HCT116 (cell line): ENCODE measurements around the gene OR6X1. TPM values are rescaled to one million over a fixed set of nuclear protein-coding genes. Genes with fewer than 3 reads are reported as not detected.

ENCODE experiments used
- ATAC-seq: fragments of 200-7000 bp; cut with Tn5 transposase; 2 replicates; pipeline ENCODE4 v1.9.1; 2020; ENCODE audit warnings: mild to moderate bottlenecking, moderate library complexity
- BruUV-seq: library from RNA; stranded (reverse); fragments of 400-500 nt; replicated peaks from 2 replicates; lab custom pipeline; 2021; lab: Mats Ljungman, UMichigan
- CTCF ChIA-PET: fragments of 300-600 bp; sonication (Branson Sonifier 250); formaldehyde crosslinking; loops from one replicate; lab custom pipeline; 2021; ENCODE audit warnings: antibody characterized with exemption; lab: Charles Lee
- POLR2A ChIA-PET: fragments of 300-600, 350-600 bp; sonication (Branson Sonifier 250); formaldehyde crosslinking; loops from one replicate; lab custom pipeline; 2021; ENCODE audit warnings: antibody characterized with exemption; lab: Charles Lee
- RAD21 ChIA-PET, 2 experiments: fragments of 300-600 bp; sonication (Branson Sonifier 250); formaldehyde crosslinking; loops; one replicate each; lab custom pipeline; 2023; ENCODE audit warnings: low total read pairs in 2 of 2; ENCODE audit not compliant: uncharacterized antibody in 2 of 2, unreplicated experiment in 2 of 2, low non-redundant PET in 1 of 2; lab: Charles Lee
- DNase-seq: peaks from one replicate; pipeline ENCODE4 v3.0.0-alpha.2; 2010; ENCODE audit warnings: low read depth, low spot score
- H2AFZ ChIP-seq: fragments of 200-600 bp; shearing (Covaris generic), sonication (generic); 2 replicates; pipeline ENCODE4 v1.6.1; 2017; ENCODE audit warnings: low read depth, mixed run types, mixed read lengths, antibody characterized with exemption, low read length; ENCODE audit not compliant: poor library complexity, severe bottlenecking
- H3K27ac ChIP-seq: 2 replicates; pipeline ENCODE4 v1.5.1; 2012; ENCODE audit warnings: low read depth, low read length
- H3K27me3 ChIP-seq: fragments of 200-600 bp; sonication (generic); 2 replicates; pipeline ENCODE4 v1.6.1; 2016; ENCODE audit warnings: mixed run types, low read length, mixed read lengths; ENCODE audit not compliant: insufficient read depth
- H3K36me3 ChIP-seq, 2 experiments: fragments of 200-500 bp in 1 of 2; fragments of 200-600 bp in 1 of 2; sonication (Bioruptor generic) in 1 of 2; sonication (generic) in 1 of 2; 2 replicates each; pipeline versions ENCODE4 v1.5.1 to v1.6.1; 2014 to 2016; ENCODE audit warnings: low read length in 2 of 2, inconsistent platforms in 1 of 2, mixed read lengths in 1 of 2, mixed run types in 1 of 2; ENCODE audit not compliant: insufficient read depth in 2 of 2, control insufficient read depth in 1 of 2
- H3K4me1 ChIP-seq, 2 experiments: fragments of 200-600 bp in 1 of 2; sonication (generic) in 1 of 2; 2 replicates each; pipeline versions ENCODE4 v1.5.1 to v1.6.1; 2012 to 2017; ENCODE audit warnings: low read length in 2 of 2, inconsistent platforms in 1 of 2, mild to moderate bottlenecking in 1 of 2, mixed read lengths in 1 of 2, mixed run types in 1 of 2, moderate library complexity in 1 of 2; ENCODE audit not compliant: insufficient read depth in 2 of 2, control insufficient read depth in 1 of 2
- H3K4me2 ChIP-seq: fragments of 200-600 bp; sonication (generic); 2 replicates; pipeline ENCODE4 v1.6.1; 2017; ENCODE audit warnings: mixed run types, low read length, mixed read lengths
- H3K4me3 ChIP-seq, 2 experiments: fragments of 200-600 bp in 1 of 2; sonication (generic) in 1 of 2; replicated peaks in 1 of 2; 2 replicates each; pipeline ENCODE4 v1.5.1; 2011 to 2016; ENCODE audit warnings: low read length in 2 of 2, control low read depth in 1 of 2, low read depth in 1 of 2, mild to moderate bottlenecking in 1 of 2, mixed read lengths in 1 of 2, mixed run types in 1 of 2
- H3K79me2 ChIP-seq: fragments of 200-600 bp; sonication (generic); 2 replicates; pipeline ENCODE4 v1.6.1; 2017; ENCODE audit warnings: mild to moderate bottlenecking, mixed run types, low read length, moderate library complexity, mixed read lengths; ENCODE audit not compliant: insufficient read depth
- H3K9ac ChIP-seq: fragments of 200-600 bp; sonication (generic); 2 replicates; pipeline ENCODE4 v1.6.1; 2016; ENCODE audit warnings: low read length, mixed read lengths
- H3K9me2 ChIP-seq: fragments of 200-600 bp; sonication (generic), shearing (Covaris generic); 2 replicates; pipeline ENCODE4 v1.6.1; 2017; ENCODE audit warnings: mixed run types, mild to moderate bottlenecking, moderate library complexity; ENCODE audit not compliant: insufficient read depth
- H3K9me3 ChIP-seq, 2 experiments: fragments of 200-500 bp in 1 of 2; fragments of 200-600 bp in 1 of 2; sonication (Bioruptor generic) in 1 of 2; sonication (generic) in 1 of 2; 2 replicates each; pipeline ENCODE4 v1.6.1; 2014 to 2017; ENCODE audit warnings: low read length in 2 of 2, mixed read lengths in 2 of 2, inconsistent platforms in 1 of 2, low read depth in 1 of 2, mild to moderate bottlenecking in 1 of 2, mixed run types in 1 of 2, moderate library complexity in 1 of 2; ENCODE audit not compliant: control insufficient read depth in 1 of 2, insufficient read depth in 1 of 2
- H4K20me1 ChIP-seq: fragments of 200-600 bp; sonication (generic), shearing (Covaris generic); 2 replicates; pipeline ENCODE4 v1.6.1; 2017; ENCODE audit warnings: mixed run types, mild to moderate bottlenecking, moderate library complexity; ENCODE audit not compliant: insufficient read depth
- ATF3 ChIP-seq: IDR thresholded peaks from 2 replicates; pipeline ENCODE4 v1.6.1; 2012
- CBX3 ChIP-seq: IDR thresholded peaks from 2 replicates; pipeline ENCODE4 v1.6.1; 2012; ENCODE audit warnings: low read depth
- EGR1 ChIP-seq: IDR thresholded peaks from 2 replicates; pipeline ENCODE4 v1.6.1; 2012; ENCODE audit warnings: low read depth
- ELF1 ChIP-seq: IDR thresholded peaks from 2 replicates; pipeline ENCODE4 v1.6.1; 2012; ENCODE audit warnings: low read depth, borderline replicate concordance
- EZH2phosphoT487 ChIP-seq: fragments of 200-600 bp; IDR thresholded peaks from 2 replicates; pipeline ENCODE4 v1.6.1; 2018; ENCODE audit warnings: antibody characterized with exemption, borderline replicate concordance
- FOSL1 ChIP-seq: IDR thresholded peaks from 2 replicates; pipeline ENCODE4 v1.6.1; 2012; ENCODE audit warnings: low read depth
- JUND ChIP-seq: IDR thresholded peaks from 2 replicates; pipeline ENCODE4 v1.6.1; 2012
- MAX ChIP-seq: IDR thresholded peaks from 2 replicates; pipeline ENCODE4 v1.6.1; 2012
- POLR2AphosphoS5 ChIP-seq: IDR thresholded peaks from 2 replicates; pipeline ENCODE4 v1.6.1; 2011; ENCODE audit warnings: mild to moderate bottlenecking, low read depth, low read length, moderate library complexity
- RAD21 ChIP-seq: IDR thresholded peaks from 2 replicates; pipeline ENCODE4 v1.6.1; 2012; ENCODE audit warnings: low read depth, mild to moderate bottlenecking
- SIN3A ChIP-seq: IDR thresholded peaks from 2 replicates; pipeline ENCODE4 v1.6.1; 2012; ENCODE audit warnings: low read depth
- SP1 ChIP-seq: IDR thresholded peaks from 2 replicates; pipeline ENCODE4 v1.6.1; 2012; ENCODE audit warnings: low read depth
- SRF ChIP-seq: IDR thresholded peaks from 2 replicates; pipeline ENCODE4 v1.6.1; 2012; ENCODE audit warnings: low read depth
- TCF7L2 ChIP-seq: IDR thresholded peaks from 2 replicates; pipeline ENCODE4 v1.7.0; 2011; ENCODE audit warnings: borderline replicate concordance, inconsistent platforms; ENCODE audit not compliant: insufficient read depth, insufficient read length; ENCODE audit errors: extremely low read depth
- YY1 ChIP-seq: IDR thresholded peaks from 2 replicates; pipeline ENCODE4 v1.6.1; 2011; ENCODE audit warnings: low read length, low read depth, moderate library complexity, mild to moderate bottlenecking; ENCODE audit not compliant: insufficient replicate concordance; ENCODE audit errors: extremely low read depth
- ZBTB33 ChIP-seq: IDR thresholded peaks from 2 replicates; pipeline ENCODE4 v1.6.1; 2011; ENCODE audit warnings: mild to moderate bottlenecking, low read length, moderate library complexity; ENCODE audit not compliant: insufficient replicate concordance; ENCODE audit errors: extremely low read depth
- ZFX ChIP-seq: fragments of 450-650 bp; IDR thresholded peaks from 2 replicates; pipeline ENCODE4 v1.6.1; 2017
- ZNF274 ChIP-seq: fragments of 200-500 bp; sonication (Bioruptor generic); IDR thresholded peaks from 2 replicates; pipeline ENCODE4 v1.6.1; 2014; ENCODE audit warnings: mild to moderate bottlenecking, low read depth, low read length, inconsistent platforms
- intact Hi-C: fragments of 100-400 bp; cut with micrococcal nuclease; formaldehyde crosslinking; loops from 2 replicates; pipeline ENCODE4 v1.10.0; 2022
- total RNA-seq: library from RNA; stranded (reverse); gene quantifications from one replicate; pipeline ENCODE4 v1.2.1, GENCODE V29; 2021; ENCODE audit not compliant: unreplicated experiment

Gene OR6X1
- total RNA-seq, 1 experiment from 2014 or later, result not detected

GRCh38 chr11:123718469-123718868 is 35.8 kb downstream of the OR6X1 start:
- TF ChIP-seq JUND, result no peak
- TF ChIP-seq TCF7L2, result no peak
- TF ChIP-seq POLR2AphosphoS5, result no peak
- TF ChIP-seq SRF, result no peak
- TF ChIP-seq MAX, result no peak
- TF ChIP-seq EZH2phosphoT487, result no peak
- no peak for TF ChIP-seq ELF1
- no peak for TF ChIP-seq FOSL1
- TF ChIP-seq RAD21, result no peak
- TF ChIP-seq ZFX, result no peak
- no peak for TF ChIP-seq SP1
- TF ChIP-seq ZNF274, result no peak
- Histone ChIP-seq H3K36me3 (no peaks in the 10 kb centered on the region), H3K79me2 (no peaks in the 10 kb centered on the region), H3K9ac (no peak overlapping the region), H4K20me1 (no peaks in the 10 kb centered on the region), H3K9me2 (no peaks in the 10 kb centered on the region), H3K4me1 (no peaks in the 10 kb centered on the region), H3K27ac (no peak overlapping the region), H3K27me3 (peaks cover 34% of the 10 kb centered on the region), H3K9me3 (no peaks in the 10 kb centered on the region), H2AFZ (no peak overlapping the region), H3K4me3 (no peak overlapping the region), H3K4me2 (no peak overlapping the region)
- BruUV-seq, result no TSS peak
- ChIA-PET CTCF (interaction anchor here (2.4 kb wide), 1 partner anchor 11 kb away, joined by 18 read pairs; no protein-coding TSS in a partner anchor), POLR2A (no interaction called here), RAD21 (no interaction called here)
- ATAC-seq, result no peak
- DNase-seq, result no peak
- intact Hi-C loops, result no loop called here

- Histone ChIP-seq H2AFZ (no peak overlapping the region), H3K27me3 (peaks cover 34% of the 10 kb centered on the region), H3K4me2 (no peak overlapping the region), H3K36me3 (no peaks in the 10 kb centered on the region), H3K4me1 (no peaks in the 10 kb centered on the region), H3K9me3 (no peaks in the 10 kb centered on the region), H3K9me2 (no peaks in the 10 kb centered on the region), H3K9ac (no peak overlapping the region), H4K20me1 (no peaks in the 10 kb centered on the region), H3K79me2 (no peaks in the 10 kb centered on the region), H3K4me3 (no peak overlapping the region), H3K27ac (no peak overlapping the region)
- ChIA-PET CTCF (no interaction called here), RAD21 (no interaction called here), POLR2A (no interaction called here)
- no TSS peak for BruUV-seq
- no peak for DNase-seq
- no peak for ATAC-seq
- TF ChIP-seq POLR2AphosphoS5 (no peak), EGR1 (no peak), CBX3 (no peak), TCF7L2 (no peak), SIN3A (no peak), ZBTB33 (no peak), EZH2phosphoT487 (no peak), JUND (no peak), ZFX (no peak), RAD21 (no peak), ATF3 (no peak), SRF (no peak), ZNF274 (no peak), YY1 (no peak), FOSL1 (no peak), SP1 (no peak)
- intact Hi-C loops, result no loop called here
Measured at GRCh38 chr11:123718063-123718462, 36.3 kb downstream of the OR6X1 start.
